Kasumi-1 (cell line): Measurements from ENCODE around the gene ASAP2.

Experiments
- DNase-seq, 2 experiments: peaks; one replicate each; lab custom pipeline; 2025; lab: John Stamatoyannopoulos, UW

The ASAP2 gene

DNA sequence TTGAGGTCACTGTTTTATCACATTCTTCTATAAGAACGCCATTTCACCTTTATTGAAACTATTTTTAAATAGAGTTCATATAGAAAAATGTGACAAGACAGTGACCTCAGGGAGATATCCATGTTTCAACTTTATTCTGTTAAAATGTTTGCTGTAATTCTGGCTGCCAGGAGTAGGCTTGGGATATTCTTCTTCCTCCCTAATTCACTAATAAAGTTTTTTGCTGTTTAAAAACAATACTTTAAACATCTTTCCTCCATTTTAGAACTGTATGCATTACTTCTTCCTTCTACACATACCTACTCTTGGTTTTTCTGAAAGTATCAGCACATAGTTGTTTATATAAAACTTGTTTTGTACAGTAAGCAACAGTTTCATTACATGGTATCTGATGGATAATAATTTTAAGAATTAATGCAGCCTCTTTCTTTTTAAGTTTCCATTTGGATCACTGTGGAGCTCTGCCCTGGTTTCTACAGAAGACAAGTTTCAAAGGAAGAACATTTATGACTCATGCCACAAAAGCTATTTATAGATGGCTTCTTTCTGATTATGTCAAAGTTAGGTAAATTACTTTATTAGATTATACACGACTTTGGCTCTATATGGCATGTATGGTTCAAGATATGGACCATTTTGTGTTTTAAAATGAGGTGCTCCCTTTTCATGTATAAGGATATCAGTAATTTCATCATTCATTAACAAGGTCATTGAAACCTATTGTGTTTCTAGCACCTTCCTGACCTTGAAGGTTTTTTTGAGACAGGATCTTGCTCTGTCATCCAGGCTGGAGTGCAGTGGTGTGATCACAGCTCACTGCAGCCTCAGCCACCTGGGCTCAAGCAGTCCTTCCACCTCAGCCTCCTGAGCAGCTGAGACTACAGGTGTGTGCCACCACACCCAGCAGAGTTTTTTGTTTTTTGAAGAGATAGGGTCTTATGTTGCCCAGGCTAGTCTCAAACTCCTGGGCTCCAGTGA is 224.0 kb downstream of the ASAP2 start:
- DNase-seq, result no peak

DNA sequence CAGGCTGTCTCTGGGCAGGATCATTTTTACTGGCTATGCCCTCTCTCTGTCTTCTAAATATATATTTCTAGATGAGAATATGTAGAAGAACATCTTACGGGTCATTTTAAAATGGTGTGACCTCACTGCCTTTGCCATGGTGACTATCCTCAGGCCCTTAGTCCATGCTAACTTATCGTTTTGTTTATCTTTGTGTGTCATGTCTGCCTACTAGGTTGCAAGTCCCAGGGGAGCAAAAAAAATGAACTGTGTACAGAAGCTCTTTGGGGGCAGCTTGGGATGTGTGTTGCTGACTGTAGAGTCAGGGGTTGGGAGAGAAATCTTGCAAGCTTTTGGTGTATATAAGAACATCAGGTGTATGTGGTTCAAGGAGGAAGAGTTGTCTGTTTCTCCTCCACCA is 227.9 kb downstream of the ASAP2 start:
- no peak for DNase-seq

DNA sequence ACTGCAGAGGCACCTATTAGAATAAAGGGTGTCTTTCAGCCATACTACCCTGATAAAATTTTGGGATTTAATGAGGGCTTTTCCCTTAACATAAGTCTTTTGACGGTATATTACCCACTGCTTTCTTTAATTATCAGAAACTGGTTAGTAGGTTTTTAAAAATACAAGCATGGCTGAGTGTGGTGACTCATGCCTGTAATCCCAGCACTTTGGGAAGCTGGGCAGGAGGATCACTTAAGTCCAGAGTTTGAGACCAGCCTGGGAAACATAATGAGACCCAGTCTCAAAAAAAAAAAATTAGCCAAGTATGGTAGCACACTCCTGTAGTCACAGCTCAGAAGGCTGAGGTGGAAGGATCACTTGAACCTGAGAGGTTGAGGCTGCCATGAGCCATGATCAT is 232.9 kb downstream of the ASAP2 start:
- DNase-seq, result no peak

DNA sequence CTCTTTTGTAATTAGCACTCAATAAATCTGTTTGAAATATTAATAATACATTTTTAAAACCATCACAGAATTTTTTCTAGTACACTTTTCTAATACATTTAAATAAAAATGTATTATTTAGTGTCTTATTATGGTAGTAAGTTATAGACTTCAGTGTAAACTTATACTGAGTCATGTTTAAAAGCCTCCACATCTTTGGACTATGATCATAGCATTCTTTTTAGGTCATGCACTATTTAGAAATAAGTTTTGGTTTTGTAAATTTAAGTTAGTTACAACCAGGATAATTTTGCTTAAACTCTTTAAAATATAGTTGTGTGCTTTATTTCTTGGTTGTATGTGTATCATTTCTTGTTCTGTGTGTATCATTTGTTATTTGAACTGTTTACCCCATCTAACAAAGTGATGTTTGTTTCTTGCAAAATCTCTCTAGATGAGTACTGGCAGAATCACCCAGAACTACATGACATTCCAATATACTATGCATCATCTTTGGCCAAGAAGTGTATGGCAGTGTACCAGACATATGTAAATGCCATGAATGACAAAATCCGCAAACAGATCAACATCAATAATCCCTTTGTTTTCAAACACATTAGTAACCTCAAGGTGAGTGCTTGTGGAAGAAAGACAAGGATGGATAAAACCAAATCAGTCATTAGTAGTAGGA is 233.6 kb downstream of the ASAP2 start:
- DNase-seq, result no peak

DNA sequence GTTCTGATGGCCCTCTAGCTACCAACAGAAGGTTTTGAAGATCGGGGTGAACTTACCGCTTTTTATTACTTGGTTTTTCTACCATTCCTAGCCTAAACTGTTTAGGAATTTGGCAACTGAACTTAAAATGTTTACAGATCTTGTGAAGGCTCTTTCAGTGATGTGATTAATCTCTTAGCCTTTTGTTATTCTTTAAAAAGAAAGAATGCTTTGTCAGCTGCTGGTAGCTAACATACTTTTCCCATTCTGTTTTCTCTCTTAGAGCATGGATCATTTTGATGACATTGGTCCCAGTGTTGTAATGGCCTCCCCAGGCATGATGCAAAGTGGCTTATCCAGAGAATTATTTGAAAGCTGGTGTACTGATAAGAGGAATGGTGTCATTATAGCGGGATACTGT is 234.9 kb downstream of the ASAP2 start:
- no peak for DNase-seq

DNA sequence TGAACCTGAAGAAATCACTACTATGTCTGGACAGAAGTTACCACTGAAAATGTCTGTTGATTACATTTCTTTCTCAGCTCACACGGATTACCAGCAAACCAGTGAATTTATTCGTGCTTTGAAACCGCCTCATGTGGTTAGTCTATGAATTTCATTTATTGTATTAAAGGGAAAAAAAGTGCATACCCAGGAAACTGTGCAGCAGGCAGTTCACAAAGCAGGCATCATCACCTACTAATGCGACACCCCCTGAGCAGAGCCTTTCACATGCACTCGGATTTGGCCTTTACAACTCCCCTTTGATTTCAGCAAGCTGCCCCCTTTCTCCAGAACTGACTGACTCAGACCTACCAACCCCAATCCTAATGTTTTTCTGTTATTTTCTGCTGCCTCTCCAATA is 236.9 kb downstream of the ASAP2 start:
- DNase-seq, result no peak

DNA sequence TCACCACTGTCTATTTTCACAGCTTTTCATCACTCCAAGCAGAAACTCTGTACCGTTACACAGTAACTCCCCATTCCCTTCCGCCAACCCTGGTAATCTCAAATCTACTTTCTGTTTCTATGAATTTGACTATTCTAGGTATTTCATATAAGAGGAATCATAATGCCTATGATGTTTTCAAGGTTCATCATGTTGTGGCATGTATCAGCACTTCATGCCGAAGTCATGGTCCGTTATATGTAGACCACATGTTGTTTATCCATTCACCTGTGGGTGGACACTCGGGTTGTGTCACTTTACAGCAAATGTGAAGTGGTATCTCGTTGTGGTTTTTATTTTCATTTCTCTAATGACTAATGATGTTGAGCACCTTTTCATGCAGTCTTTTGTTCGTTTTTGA is 238.5 kb downstream of the ASAP2 start:
- no peak for DNase-seq

DNA sequence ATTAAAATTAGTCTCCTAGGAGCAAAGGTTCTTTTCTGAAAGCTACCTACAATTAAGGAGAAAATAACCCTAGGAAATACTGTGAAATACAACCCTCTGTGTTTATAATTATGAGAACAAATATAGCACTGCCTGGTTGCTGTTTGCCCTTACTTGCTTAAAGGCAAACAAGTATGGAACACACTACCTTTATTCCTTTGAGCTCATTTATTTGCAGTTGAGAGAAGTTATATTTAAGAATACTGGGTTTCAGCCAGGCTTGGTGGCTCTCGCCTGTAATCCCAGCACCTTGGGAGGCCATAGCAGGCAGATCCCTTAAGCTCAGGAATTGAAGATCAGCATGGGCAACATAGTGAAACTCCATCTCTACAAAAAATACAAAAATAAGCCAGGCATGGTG is 244.6 kb downstream of the ASAP2 start:
- no peak for DNase-seq
